SK-N-SH (cell line): ENCODE results near the gene CDK10. TPM values are rescaled to one million over a fixed set of nuclear protein-coding genes. Genes with fewer than 3 reads are reported as not detected.

Source experiments
- CTCF ChIA-PET: fragments of 300-600, 350-600 bp; formaldehyde crosslinking; extraction: SDS; loops from one replicate; lab custom pipeline; 2021; lab: Yijun Ruan, JAX
- POLR2A ChIA-PET: fragments of 350-600 bp; sonication (Branson Sonifier 250); formaldehyde crosslinking; extraction: SDS; loops from one replicate; lab custom pipeline; 2020; ENCODE audit warnings: antibody characterized with exemption, inconsistent platforms; lab: Yijun Ruan, JAX
- DNase-seq: peaks from one replicate; pipeline ENCODE4 v3.0.0; 2012
- H2AFZ ChIP-seq: fragments of 200-600 bp; sonication (generic); 2 replicates; pipeline ENCODE4 v1.8.1; 2016; ENCODE audit warnings: antibody characterized with exemption, mild to moderate bottlenecking, low read depth
- H3F3A ChIP-seq: fragments of 200-600 bp; sonication (generic); replicated peaks from 2 replicates; pipeline ENCODE3; 2016; ENCODE audit warnings: antibody characterized with exemption, mild to moderate bottlenecking; ENCODE audit not compliant: insufficient read depth
- H3K27ac ChIP-seq, 2 experiments: fragments of 200-500 bp in 1 of 2; fragments of 200-600 bp in 1 of 2; sonication (Bioruptor generic) in 1 of 2; sonication (generic), shearing (Covaris generic) in 1 of 2; 2 replicates each; pipeline versions ENCODE4 v1.5.1 to v1.6.1; 2014 to 2016; ENCODE audit warnings: low read depth in 2 of 2, inconsistent platforms in 1 of 2, low read length in 1 of 2, mild to moderate bottlenecking in 1 of 2, mixed read lengths in 1 of 2
- H3K27me3 ChIP-seq: fragments of 200-600 bp; sonication (generic), shearing (Covaris generic); 2 replicates; pipeline ENCODE4 v1.6.1; 2016; ENCODE audit warnings: mixed run types; ENCODE audit not compliant: insufficient read depth
- H3K36me3 ChIP-seq, 2 experiments: fragments of 200-500 bp in 1 of 2; fragments of 200-600 bp in 1 of 2; sonication (Bioruptor generic) in 1 of 2; sonication (generic) in 1 of 2; replicated peaks in 1 of 2; 2 replicates each; pipeline versions ENCODE3 to v1.5.1; 2014 to 2016; ENCODE audit warnings: low read length in 1 of 2, mild to moderate bottlenecking in 1 of 2; ENCODE audit not compliant: insufficient read depth in 2 of 2, control insufficient read depth in 1 of 2
- H3K4me1 ChIP-seq, 2 experiments: fragments of 200-500 bp in 1 of 2; fragments of 200-600 bp in 1 of 2; sonication (Bioruptor generic) in 1 of 2; sonication (generic), shearing (Covaris generic) in 1 of 2; 2 replicates each; pipeline versions ENCODE4 v1.5.1 to v1.6.1; 2014 to 2016; ENCODE audit warnings: low read depth in 1 of 2, low read length in 1 of 2, mixed run types in 1 of 2; ENCODE audit not compliant: insufficient read depth in 2 of 2, control insufficient read depth in 1 of 2
- H3K4me2 ChIP-seq: fragments of 200-600 bp; sonication (generic), shearing (Covaris generic); 2 replicates; pipeline ENCODE4 v1.6.1; 2017; ENCODE audit warnings: mixed run types
- H3K4me3 ChIP-seq, 2 experiments: fragments of 200-500 bp in 1 of 2; fragments of 200-600 bp in 1 of 2; sonication (Bioruptor generic) in 1 of 2; sonication (generic), shearing (Covaris generic) in 1 of 2; 2 replicates each; pipeline versions ENCODE4 v1.5.1 to v1.8.1; 2014 to 2016; ENCODE audit warnings: low read depth in 2 of 2, inconsistent platforms in 1 of 2, low read length in 1 of 2, mild to moderate bottlenecking in 1 of 2, mixed read lengths in 1 of 2, moderate library complexity in 1 of 2
- H3K79me2 ChIP-seq: fragments of 200-600 bp; sonication (generic); 2 replicates; pipeline ENCODE4 v1.8.1; 2017; ENCODE audit warnings: mild to moderate bottlenecking; ENCODE audit not compliant: insufficient read depth
- H3K9ac ChIP-seq: fragments of 200-600 bp; sonication (generic); 2 replicates; pipeline ENCODE4 v1.6.1; 2017; ENCODE audit warnings: mixed run types
- H3K9me2 ChIP-seq: fragments of 200-600 bp; sonication (generic); 2 replicates; pipeline ENCODE4 v1.6.1; 2017; ENCODE audit warnings: mixed run types
- H3K9me3 ChIP-seq: fragments of 200-600 bp; sonication (generic); 2 replicates; pipeline ENCODE4 v1.6.1; 2017; ENCODE audit warnings: mixed run types, mild to moderate bottlenecking, moderate library complexity
- H4K20me1 ChIP-seq: fragments of 200-600 bp; sonication (generic); 2 replicates; pipeline ENCODE4 v1.6.1; 2017; ENCODE audit warnings: mild to moderate bottlenecking, mixed run types; ENCODE audit not compliant: insufficient read depth
- FOXM1 ChIP-seq: IDR thresholded peaks from 2 replicates; pipeline ENCODE4 v1.4.0; 2012; ENCODE audit warnings: low read depth, mild to moderate bottlenecking
- GABPA ChIP-seq: IDR thresholded peaks from 2 replicates; pipeline ENCODE4 v1.4.0; 2012; ENCODE audit warnings: low read depth, mild to moderate bottlenecking
- GATA2 ChIP-seq: sonication (generic); formaldehyde crosslinking; IDR thresholded peaks from 2 replicates; pipeline ENCODE4 v1.5.0; 2020; ENCODE audit warnings: mild to moderate bottlenecking, missing genetic modification reagents
- MEF2A ChIP-seq: IDR thresholded peaks from 2 replicates; pipeline ENCODE4 v1.4.0; 2012; ENCODE audit warnings: low read depth, borderline replicate concordance
- NRF1 ChIP-seq: IDR thresholded peaks from 2 replicates; pipeline ENCODE4 v1.6.1; 2012; ENCODE audit warnings: low read depth, mild to moderate bottlenecking, low read length
- RXRA ChIP-seq: IDR thresholded peaks from 2 replicates; pipeline ENCODE4 v1.4.0; 2012; ENCODE audit warnings: low read depth, mild to moderate bottlenecking, borderline replicate concordance
- TCF12 ChIP-seq: IDR thresholded peaks from 2 replicates; pipeline ENCODE4 v1.4.0; 2012
- YY1 ChIP-seq: IDR thresholded peaks from 2 replicates; pipeline ENCODE4 v1.4.0; 2012; ENCODE audit warnings: low read depth, mild to moderate bottlenecking
- WGBS: methylation state at CpG from one replicate; pipeline ENCODE4 v1.1.6; 2017; ENCODE audit warnings: low lambda C conversion rate; 5-methylcytosine and 5-hydroxymethylcytosine counted together
- polyA plus RNA-seq, 3 experiments: library from polyadenylated mRNA; depleted of rRNA; stranded (reverse); fragments of >200 nt; gene quantifications; 2 replicates each; pipeline ENCODE4 v1.2.3, GENCODE V29; 2012
- TF ChIP-seq, protein P1 (sequence below): fragments of 150-350 bp; IDR thresholded peaks from 2 replicates; pipeline ENCODE4 v1.6.1; 2017; ENCODE audit warnings: antibody characterized with exemption, low read length, low read depth, borderline replicate concordance
- TF ChIP-seq, protein P2 (sequence below): IDR thresholded peaks from 2 replicates; pipeline ENCODE4 v1.6.1; 2012; ENCODE audit warnings: mild to moderate bottlenecking, low read depth, low read length, moderate library complexity

CDK10 gene
- polyA plus RNA-seq, 1 of the 3 experiments (the other 2 are of a cell fraction) = 84.7 TPM

- TF ChIP-seq, protein P1, sequence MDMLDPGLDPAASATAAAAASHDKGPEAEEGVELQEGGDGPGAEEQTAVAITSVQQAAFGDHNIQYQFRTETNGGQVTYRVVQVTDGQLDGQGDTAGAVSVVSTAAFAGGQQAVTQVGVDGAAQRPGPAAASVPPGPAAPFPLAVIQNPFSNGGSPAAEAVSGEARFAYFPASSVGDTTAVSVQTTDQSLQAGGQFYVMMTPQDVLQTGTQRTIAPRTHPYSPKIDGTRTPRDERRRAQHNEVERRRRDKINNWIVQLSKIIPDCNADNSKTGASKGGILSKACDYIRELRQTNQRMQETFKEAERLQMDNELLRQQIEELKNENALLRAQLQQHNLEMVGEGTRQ = no peak
- TF ChIP-seq MEF2A = no peak
- no peak for TF ChIP-seq FOXM1
- TF ChIP-seq YY1 = no peak
- TF ChIP-seq RXRA = no peak
- no peak for TF ChIP-seq GATA2 (CRISPR knock-in tag)
These were observed 30.6 kb downstream of the CDK10 start (continued) for GRCh38 chr16:89716916-89717687.

GRCh38 chr16:89717688-89718505 is 31.4 kb downstream of the CDK10 start:
- ChIA-PET CTCF (interaction anchor here (1.9 to 3.0 kb wide), 3 partner anchors 12 to 143 kb away, joined by 6 to 10 read pairs (median 6); partner anchors contain the start of gene SPATA2L), POLR2A (interaction anchor here (0.6 kb wide), 1 partner anchor 17 kb away, joined by 3 read pairs; no protein-coding TSS in a partner anchor)

More at GRCh38 chr16:89717688-89718505, 31.4 kb downstream of the CDK10 start:
- Histone ChIP-seq H3F3A (peaks cover 25% of the 10 kb centered on the region), H3K4me2 (no peak overlapping the region), H3K79me2 (peaks cover 36% of the 10 kb centered on the region), H2AFZ (no peak overlapping the region), H3K9me3 (no peaks in the 10 kb centered on the region), H3K36me3 (peaks cover under 1 to 4% of the 10 kb centered on the region in 2 experiments), H3K27me3 (no peaks in the 10 kb centered on the region), H3K4me1 (peaks cover 14 to 18% of the 10 kb centered on the region in 2 experiments; a peak in 3 of 4 replicates), H3K9ac (no peak overlapping the region), H3K4me3 (no peak overlapping the region), H3K27ac (no peak overlapping the region), H3K9me2 (no peaks in the 10 kb centered on the region), H4K20me1 (peaks cover 8% of the 10 kb centered on the region)
- TF ChIP-seq, protein P2, sequence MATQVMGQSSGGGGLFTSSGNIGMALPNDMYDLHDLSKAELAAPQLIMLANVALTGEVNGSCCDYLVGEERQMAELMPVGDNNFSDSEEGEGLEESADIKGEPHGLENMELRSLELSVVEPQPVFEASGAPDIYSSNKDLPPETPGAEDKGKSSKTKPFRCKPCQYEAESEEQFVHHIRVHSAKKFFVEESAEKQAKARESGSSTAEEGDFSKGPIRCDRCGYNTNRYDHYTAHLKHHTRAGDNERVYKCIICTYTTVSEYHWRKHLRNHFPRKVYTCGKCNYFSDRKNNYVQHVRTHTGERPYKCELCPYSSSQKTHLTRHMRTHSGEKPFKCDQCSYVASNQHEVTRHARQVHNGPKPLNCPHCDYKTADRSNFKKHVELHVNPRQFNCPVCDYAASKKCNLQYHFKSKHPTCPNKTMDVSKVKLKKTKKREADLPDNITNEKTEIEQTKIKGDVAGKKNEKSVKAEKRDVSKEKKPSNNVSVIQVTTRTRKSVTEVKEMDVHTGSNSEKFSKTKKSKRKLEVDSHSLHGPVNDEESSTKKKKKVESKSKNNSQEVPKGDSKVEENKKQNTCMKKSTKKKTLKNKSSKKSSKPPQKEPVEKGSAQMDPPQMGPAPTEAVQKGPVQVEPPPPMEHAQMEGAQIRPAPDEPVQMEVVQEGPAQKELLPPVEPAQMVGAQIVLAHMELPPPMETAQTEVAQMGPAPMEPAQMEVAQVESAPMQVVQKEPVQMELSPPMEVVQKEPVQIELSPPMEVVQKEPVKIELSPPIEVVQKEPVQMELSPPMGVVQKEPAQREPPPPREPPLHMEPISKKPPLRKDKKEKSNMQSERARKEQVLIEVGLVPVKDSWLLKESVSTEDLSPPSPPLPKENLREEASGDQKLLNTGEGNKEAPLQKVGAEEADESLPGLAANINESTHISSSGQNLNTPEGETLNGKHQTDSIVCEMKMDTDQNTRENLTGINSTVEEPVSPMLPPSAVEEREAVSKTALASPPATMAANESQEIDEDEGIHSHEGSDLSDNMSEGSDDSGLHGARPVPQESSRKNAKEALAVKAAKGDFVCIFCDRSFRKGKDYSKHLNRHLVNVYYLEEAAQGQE = no peak
- TF ChIP-seq NRF1 (no peak), GABPA (no peak), YY1 (no peak), TCF12 (no peak)
- WGBS = 93% methylated on average over 21 of the region's 24 CpGs
- no peak for DNase-seq
